Muscle of leg (tissue), 11 donors: ENCODE results near the gene RAMP1. TPM values are rescaled to one million over a fixed set of nuclear protein-coding genes. Genes with fewer than 3 reads are reported as not detected.

Experiments used
- DNase-seq: peaks from one replicate; pipeline ENCODE4 v3.0.0; 2013
- H3K27ac ChIP-seq: one replicate; pipeline ENCODE4 v1.5.1; 2013; ENCODE audit warnings: mild to moderate bottlenecking, low read length, control low read depth
- H3K27me3 ChIP-seq: one replicate; pipeline ENCODE4 v1.6.1; 2013; ENCODE audit warnings: low read length; ENCODE audit not compliant: control insufficient read depth, insufficient read depth
- H3K36me3 ChIP-seq: one replicate; pipeline ENCODE4 v1.6.1; 2013; ENCODE audit warnings: low read length; ENCODE audit not compliant: control insufficient read depth, insufficient read depth
- H3K4me1 ChIP-seq: one replicate; pipeline ENCODE4 v1.6.1; 2013; ENCODE audit warnings: low read length; ENCODE audit not compliant: control insufficient read depth, insufficient read depth
- H3K4me3 ChIP-seq: one replicate; pipeline ENCODE4 v1.5.1; 2013; ENCODE audit warnings: low read length, control low read depth
- H3K9me3 ChIP-seq: replicated peaks from 2 replicates; pipeline ENCODE4 v1.6.1; 2013; ENCODE audit warnings: low read depth, low read length; ENCODE audit not compliant: control insufficient read depth
- WGBS: methylation state at CpG from one replicate; pipeline ENCODE4 v1.1.5; 2013; ENCODE audit warnings: missing lambda C conversion rate; ENCODE audit not compliant: insufficient coverage; 5-methylcytosine and 5-hydroxymethylcytosine counted together
- polyA plus RNA-seq, 8 donors: library from polyadenylated mRNA; unstranded; fragments of 120-200 nt; gene quantifications; one replicate each; pipeline versions ENCODE4 v1.2.1 to v1.2.3, GENCODE V29; 2013; ENCODE audit warnings: inconsistent platforms in 1 of 8, low replicate concordance in 1 of 8; ENCODE audit not compliant: insufficient read length in 8 of 8, insufficient read depth in 1 of 8
- total RNA-seq: library from RNA; stranded (reverse); fragments of 120-200 nt; gene quantifications from one replicate; pipeline ENCODE4 v1.2.4, GENCODE V29; 2013

Gene RAMP1
- total and polyA plus RNA-seq, 9 donors, result 25.7 to 62.6 (median 41.9) TPM

DNA sequence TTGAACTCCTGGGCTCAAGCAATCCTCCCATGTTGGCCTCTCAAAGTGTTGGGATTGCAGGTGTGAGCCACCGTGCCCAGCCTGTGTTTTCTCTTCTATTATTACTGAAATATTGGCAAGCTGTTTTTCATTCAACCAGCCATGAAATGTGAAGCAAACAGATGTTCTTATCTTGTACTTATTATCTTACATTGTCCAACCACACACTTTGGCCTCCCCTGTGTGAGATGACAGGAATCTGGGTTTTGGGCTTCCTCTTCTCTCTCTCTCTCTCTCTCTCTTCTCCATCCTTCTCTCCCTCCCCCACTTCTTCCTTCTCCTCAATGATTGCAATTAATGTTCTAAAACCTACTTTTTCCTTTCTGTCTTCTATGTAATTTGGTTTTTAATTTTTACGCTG, 33.1 kb downstream of the RAMP1 start:
- Histone ChIP-seq H3K27ac (no peak overlapping the region), H3K4me1 (peaks cover 36% of the 10 kb centered on the region), H3K36me3 (no peaks in the 10 kb centered on the region), H3K27me3 (peaks cover 2% of the 10 kb centered on the region), H3K4me3 (no peak overlapping the region), H3K9me3 (no peaks in the 10 kb centered on the region)
- WGBS, result no CpG with 5 or more reads among the region's 2 CpGs
- no peak for DNase-seq

DNA sequence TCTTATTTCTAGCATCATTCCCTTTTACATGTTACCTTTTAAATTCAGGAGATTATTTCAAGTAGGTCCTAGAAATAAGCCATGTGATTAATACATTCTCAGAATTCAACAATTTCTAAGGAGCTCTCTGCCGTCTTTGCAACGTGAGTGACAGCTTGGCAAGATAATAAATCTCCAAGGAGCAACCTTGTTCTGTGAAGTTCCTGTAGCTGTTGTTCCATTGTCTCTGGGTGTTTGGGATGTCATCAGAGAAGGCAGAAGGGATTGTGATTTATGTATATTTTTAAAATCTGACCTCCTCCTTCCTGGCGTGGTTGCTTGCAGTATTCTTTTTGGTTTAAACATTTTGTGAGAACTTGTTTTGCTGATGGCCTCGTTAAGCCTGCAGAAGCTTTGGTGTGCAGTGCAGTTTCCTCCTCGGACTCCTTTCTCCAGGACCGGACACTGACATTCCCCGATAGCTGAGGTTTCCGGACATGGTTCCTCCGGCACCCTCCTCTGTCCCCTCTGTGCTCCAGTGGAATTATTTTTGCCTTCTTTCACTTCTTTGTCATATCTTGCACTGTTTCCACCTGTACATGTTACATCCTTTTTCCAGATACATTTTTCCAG, 33.7 kb downstream of the RAMP1 start:
- Histone ChIP-seq H3K9me3 (no peaks in the 10 kb centered on the region), H3K27me3 (peaks cover 2% of the 10 kb centered on the region), H3K36me3 (no peaks in the 10 kb centered on the region), H3K4me1 (peaks cover 38% of the 10 kb centered on the region), H3K4me3 (no peak overlapping the region), H3K27ac (no peak overlapping the region)
- 52% methylated on average over 6 of the region's 9 CpGs for WGBS
- DNase-seq, result no peak

DNA sequence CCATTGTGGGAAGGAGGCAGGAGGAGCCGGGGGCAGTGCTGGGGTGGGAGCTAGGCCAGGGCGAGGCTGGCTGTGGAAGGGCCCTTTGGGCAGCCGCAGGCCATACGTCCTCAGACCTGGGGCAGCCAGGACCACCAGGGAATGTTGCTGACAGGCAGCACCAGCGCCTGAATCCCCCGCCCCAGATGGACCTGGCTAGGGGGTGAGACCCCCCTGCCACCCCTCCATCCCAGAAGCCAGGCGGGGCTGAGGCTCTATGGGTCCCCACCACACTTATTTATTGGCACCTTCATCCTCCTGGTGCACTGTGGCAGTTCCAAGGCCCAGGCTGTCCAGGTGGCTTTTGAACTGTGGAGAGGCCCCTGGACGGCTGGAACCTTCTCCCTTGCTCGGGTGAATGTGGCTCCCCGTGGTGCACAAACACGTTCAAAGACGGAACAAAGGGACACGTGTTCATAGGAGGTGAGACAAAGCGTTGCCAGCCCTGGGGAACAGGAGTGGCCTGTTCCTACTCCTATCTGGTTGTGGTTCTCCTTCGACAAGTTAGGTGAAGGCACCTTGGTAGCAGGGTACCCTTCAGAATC, 35.1 kb downstream of the RAMP1 start:
- H3K9me3 ChIP-seq, result no peaks in the 10 kb centered on the region
- H3K4me1 ChIP-seq, result peaks cover 49% of the 10 kb centered on the region
- peaks cover 2% of the 10 kb centered on the region for H3K27me3 ChIP-seq
- WGBS, result 77% methylated on average over 9 of the region's 15 CpGs
- H3K4me3 ChIP-seq, result no peak overlapping the region
- no peak for DNase-seq
- peak overlapping the region; percentile 87 for H3K27ac ChIP-seq
- H3K36me3 ChIP-seq, result no peaks in the 10 kb centered on the region

DNA sequence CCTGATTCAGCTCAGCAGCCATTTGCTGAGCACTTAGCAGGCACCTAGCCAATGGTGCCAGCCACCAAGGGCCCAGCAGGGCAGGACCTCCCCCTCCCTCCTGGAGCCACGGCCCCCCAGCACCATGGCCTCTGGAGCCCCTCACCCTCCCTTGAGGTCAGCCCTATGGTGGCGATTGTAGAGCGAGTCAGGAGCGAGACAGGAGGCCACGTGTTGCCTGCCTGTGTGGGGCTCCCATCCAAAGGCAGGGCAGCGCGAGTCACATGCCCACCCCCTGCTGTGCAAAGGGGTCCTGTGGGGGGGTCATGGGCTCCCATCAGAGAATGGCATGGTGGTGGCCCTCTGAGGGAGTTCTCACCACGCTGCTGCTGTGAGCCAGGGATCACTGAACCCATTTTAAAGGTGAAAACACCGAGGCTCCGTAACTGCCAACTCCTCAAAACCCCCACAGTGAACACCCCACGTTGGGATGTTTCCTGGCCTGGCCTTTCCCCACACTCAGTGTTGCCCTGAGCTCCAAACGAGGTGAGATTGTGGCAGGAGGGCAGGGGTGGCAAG, 35.6 kb downstream of the RAMP1 start:
- Histone ChIP-seq H3K9me3 (no peaks in the 10 kb centered on the region), H3K4me1 (peaks cover 49% of the 10 kb centered on the region), H3K4me3 (no peak overlapping the region), H3K27me3 (no peaks in the 10 kb centered on the region), H3K27ac (peak overlapping the region; percentile 87), H3K36me3 (no peaks in the 10 kb centered on the region)
- DNase-seq, result no peak
- WGBS, result 90% methylated on average over 10 of the region's 12 CpGs

DNA sequence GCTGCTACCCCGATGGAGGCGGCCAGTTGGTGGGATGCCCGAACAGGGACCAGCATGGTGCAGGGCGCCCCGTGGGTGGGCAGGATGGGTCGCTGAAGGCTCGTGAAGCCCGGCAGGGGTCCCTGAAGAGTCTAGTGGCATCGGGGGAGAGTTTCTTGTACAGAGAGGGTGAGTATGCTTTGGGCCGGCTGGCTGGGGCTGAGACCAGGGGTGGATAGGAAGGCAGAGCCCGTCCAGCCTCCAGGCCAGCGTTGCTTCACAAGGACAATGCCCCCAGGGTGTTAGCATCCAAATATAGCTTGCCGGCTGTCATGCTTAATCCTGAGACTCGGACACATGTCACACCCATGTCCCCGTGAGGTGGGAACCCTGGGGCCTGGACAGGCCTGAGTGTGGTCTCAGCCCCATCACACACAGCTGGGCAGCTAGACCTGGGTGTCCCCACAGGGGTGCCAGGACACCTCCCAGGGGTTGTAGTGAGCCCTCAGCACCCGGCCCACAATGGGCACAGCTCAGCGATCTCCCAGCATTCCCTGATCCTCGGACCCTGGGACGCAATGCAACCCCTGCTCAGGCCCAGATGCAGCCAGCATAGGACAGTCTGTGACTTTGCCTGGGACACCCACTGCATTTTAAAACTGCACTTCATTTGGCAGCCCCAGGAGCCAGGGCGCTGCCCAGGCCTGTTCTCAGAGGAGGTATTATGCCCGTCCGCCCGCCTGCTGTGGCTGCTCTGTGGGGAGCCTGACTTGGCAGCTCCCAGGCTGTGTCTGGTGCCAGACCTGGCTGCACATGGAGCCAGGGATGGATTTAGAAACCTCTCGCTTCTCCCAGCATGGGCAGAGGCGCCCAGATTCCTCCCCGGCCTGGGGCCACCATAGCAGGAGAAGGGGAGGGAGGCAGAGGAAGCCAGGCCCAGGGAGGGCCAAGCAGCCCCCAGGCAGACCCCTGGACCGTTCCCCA, 36.4 kb downstream of the RAMP1 start:
- Histone ChIP-seq H3K27me3 (no peaks in the 10 kb centered on the region), H3K9me3 (no peaks in the 10 kb centered on the region), H3K4me1 (peaks cover 50% of the 10 kb centered on the region), H3K4me3 (no peak overlapping the region), H3K36me3 (no peaks in the 10 kb centered on the region), H3K27ac (peak overlapping the region; percentile 87)
- 76% methylated on average over 23 of the region's 27 CpGs for WGBS
- DNase-seq, result peak; percentile 75

DNA sequence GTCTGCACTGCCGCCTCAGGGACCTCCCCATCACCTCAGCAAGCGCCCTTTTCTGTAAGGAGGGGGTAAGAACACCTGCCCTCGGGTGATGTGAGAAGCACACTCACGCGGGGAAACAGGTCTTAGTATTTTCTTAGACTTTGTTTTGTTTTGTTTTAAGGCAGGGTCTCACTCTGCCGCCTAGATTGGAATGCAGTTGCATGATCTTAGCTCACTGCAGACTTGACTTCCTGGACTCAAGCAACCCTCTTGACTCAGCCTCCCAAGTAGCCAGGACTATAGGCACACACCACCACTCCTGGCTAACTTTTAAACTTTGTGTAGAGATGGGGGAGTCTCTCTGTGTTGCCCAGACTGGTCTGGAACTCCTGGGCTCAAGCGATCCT, 37.1 kb downstream of the RAMP1 start:
- no peaks in the 10 kb centered on the region for H3K27me3 ChIP-seq
- WGBS, result 90% methylated on average over 1 of the region's 7 CpGs
- peaks cover 53% of the 10 kb centered on the region for H3K4me1 ChIP-seq
- H3K36me3 ChIP-seq, result no peaks in the 10 kb centered on the region
- no peaks in the 10 kb centered on the region for H3K9me3 ChIP-seq
- H3K4me3 ChIP-seq, result no peak overlapping the region
- H3K27ac ChIP-seq, result peak overlapping the region; percentile 87
- DNase-seq, result no peak

GRCh38 chr2:237896956-237897355, 37.5 kb downstream of the RAMP1 start:
- no peaks in the 10 kb centered on the region for H3K36me3 ChIP-seq
- WGBS, result 92% methylated on average over 10 of the region's 10 CpGs
- H3K4me1 ChIP-seq, result peaks cover 53% of the 10 kb centered on the region
- H3K9me3 ChIP-seq, result no peaks in the 10 kb centered on the region
- H3K27ac ChIP-seq, result peak overlapping the region; percentile 87
- H3K27me3 ChIP-seq, result no peaks in the 10 kb centered on the region
- DNase-seq, result no peak
- no peak overlapping the region for H3K4me3 ChIP-seq

DNA sequence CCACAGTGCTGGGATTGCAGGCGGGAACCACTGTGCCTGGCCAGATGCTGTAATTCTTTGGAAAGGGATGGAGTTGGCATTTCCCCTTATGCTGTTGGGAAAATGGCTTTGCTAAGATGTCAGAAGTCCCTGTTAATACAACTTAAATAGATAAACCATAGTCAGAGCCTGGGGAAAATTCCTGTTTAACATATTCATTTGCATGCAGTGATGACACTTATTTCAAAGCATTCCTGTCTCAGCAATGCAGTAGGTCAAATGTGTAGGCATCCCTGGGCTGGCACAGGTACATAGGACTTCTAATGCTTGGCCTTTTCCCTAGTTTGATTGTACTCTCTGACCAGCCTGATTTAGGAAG, 38.6 kb downstream of the RAMP1 start:
- Histone ChIP-seq H3K4me3 (no peak overlapping the region), H3K4me1 (peaks cover 53% of the 10 kb centered on the region), H3K9me3 (no peaks in the 10 kb centered on the region), H3K27me3 (no peaks in the 10 kb centered on the region), H3K36me3 (no peaks in the 10 kb centered on the region), H3K27ac (peak overlapping the region; percentile 54)
- no peak for DNase-seq
- WGBS, result no CpG with 5 or more reads among the region's 1 CpG

DNA sequence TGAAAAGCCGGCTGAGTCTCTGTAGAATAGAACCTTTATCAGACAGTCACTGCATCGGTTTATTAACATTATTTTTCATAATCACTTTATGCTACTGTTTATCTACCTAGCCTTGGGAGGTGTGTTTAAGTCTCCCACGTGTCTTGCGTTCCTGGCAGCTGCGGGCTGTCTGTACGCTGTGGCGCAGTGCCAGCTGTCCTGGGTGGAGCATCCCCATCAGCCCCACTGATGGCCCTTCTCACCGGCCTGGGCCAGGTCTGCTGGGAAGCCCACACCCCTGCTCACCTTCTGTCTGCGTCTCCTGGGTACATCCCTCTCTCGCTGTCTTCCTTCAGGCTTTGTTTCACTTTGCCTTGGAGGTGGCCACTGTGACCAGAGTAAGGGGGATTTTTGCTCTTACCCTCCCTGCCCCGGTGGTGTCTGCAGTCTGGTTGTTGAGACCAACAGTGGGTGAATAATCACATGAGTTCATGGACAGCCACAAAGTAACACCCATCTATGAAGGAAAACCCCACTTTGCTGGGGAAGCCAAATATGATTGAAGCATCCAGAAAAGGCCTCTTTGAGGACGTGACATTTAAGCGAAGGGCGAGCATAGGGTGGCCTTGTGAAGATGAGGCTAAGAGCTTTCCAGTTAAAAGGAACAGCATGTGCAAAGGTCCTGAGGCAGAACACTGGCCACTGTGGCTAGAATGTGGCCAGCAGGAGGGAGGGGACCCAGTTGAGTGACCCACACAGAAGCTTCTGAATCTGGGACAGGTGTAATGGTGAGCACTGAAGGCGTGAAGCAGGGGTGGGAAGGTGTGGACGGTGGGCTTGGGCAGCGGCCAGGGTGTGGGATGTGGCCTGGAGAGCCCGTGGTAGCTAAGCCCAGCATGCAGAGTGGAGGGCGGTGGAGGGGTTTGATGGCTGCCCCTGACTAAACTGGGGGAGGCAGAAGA, 41.7 kb downstream of the RAMP1 start:
- DNase-seq, result no peak
- peaks cover 48% of the 10 kb centered on the region for H3K4me1 ChIP-seq
- 78% methylated on average over 12 of the region's 19 CpGs for WGBS
- H3K9me3 ChIP-seq, result no peaks in the 10 kb centered on the region
- H3K4me3 ChIP-seq, result no peak overlapping the region
- H3K27ac ChIP-seq, result no peak overlapping the region
- H3K36me3 ChIP-seq, result no peaks in the 10 kb centered on the region
- H3K27me3 ChIP-seq, result no peaks in the 10 kb centered on the region
